Measurements from ENCODE around the gene POMGNT2.
"Not testable (repeated sequence)": the region's sequence is repeated elsewhere in the genome, so short reads cannot be mapped to it uniquely, and the experiment has no call there.

POMGNT2 gene

GRCh38 chr3:43075904-43076661 is 29.8 kb downstream of the POMGNT2 start:
- DNase-seq, result no peak

- DNase-seq, result no peak
These were observed 30.8 kb downstream of the POMGNT2 start for GRCh38 chr3:43074901-43075689.

GRCh38 chr3:43074482-43074881 is 31.4 kb downstream of the POMGNT2 start:
- DNase-seq, result no peak

- DNase-seq, result no peak
These were observed 32.1 kb downstream of the POMGNT2 start for GRCh38 chr3:43073836-43074220.

GRCh38 chr3:43073116-43073835 is 32.6 kb downstream of the POMGNT2 start:
- DNase-seq, result no peak

- DNase-seq, result no peak
These were observed 33.5 kb downstream of the POMGNT2 start for GRCh38 chr3:43072361-43072760.

GRCh38 chr3:43071313-43071893 is 34.5 kb downstream of the POMGNT2 start:
- peak; percentile 20 for DNase-seq

- DNase-seq, result not testable (repeated sequence)
These were observed 35.2 kb downstream of the POMGNT2 start for GRCh38 chr3:43070670-43071069.

GRCh38 chr3:43063114-43063513 is 42.8 kb downstream of the POMGNT2 start:
- no peak for DNase-seq

GRCh38 chr3:43062564-43063040 is 43.3 kb downstream of the POMGNT2 start:
- DNase-seq, result no peak

GRCh38 chr3:43062040-43062563 is 43.8 kb downstream of the POMGNT2 start:
- DNase-seq, result no peak

- no peak for DNase-seq
These were observed 44.6 kb downstream of the POMGNT2 start for GRCh38 chr3:43061101-43061895.

GRCh38 chr3:43059456-43059855 is 46.4 kb downstream of the POMGNT2 start:
- no peak for DNase-seq

GRCh38 chr3:43055806-43056770 is 49.8 kb downstream of the POMGNT2 start:
- no peak for DNase-seq

- no peak for DNase-seq
These were observed 50.5 kb downstream of the POMGNT2 start for GRCh38 chr3:43055393-43055792.

GRCh38 chr3:43054754-43055153 is 51.1 kb downstream of the POMGNT2 start:
- no peak for DNase-seq

- no peak for DNase-seq
These were observed 52.6 kb downstream of the POMGNT2 start for GRCh38 chr3:43053291-43053690.

GRCh38 chr3:43048470-43048869 is 57.4 kb downstream of the POMGNT2 start:
- DNase-seq, result no peak

GRCh38 chr3:43046583-43046982 is 59.3 kb downstream of the POMGNT2 start:
- DNase-seq, result no peak

GRCh38 chr3:43045079-43045478 is 60.8 kb downstream of the POMGNT2 start:
- DNase-seq, result not testable (repeated sequence)

GRCh38 chr3:43043793-43044192 is 62.1 kb downstream of the POMGNT2 start:
- DNase-seq, result no peak
